GM23338 (cell line): ENCODE results near the gene SART3. TPM values are rescaled to one million over a fixed set of nuclear protein-coding genes. Genes with fewer than 3 reads are reported as not detected.

Source experiments
- ATAC-seq: fragments of 200-7000 bp; cut with Tn5 transposase; 3 replicates; pipeline ENCODE4 v1.9.1; 2020
- DNase-seq: peaks from one replicate; pipeline ENCODE4 v3.0.0-alpha.2; 2015; ENCODE audit warnings: low spot score
- H2AFZ ChIP-seq: fragments of 200-600 bp; sonication (generic); 2 replicates; pipeline ENCODE4 v1.8.0; 2016; ENCODE audit warnings: antibody characterized with exemption, mild to moderate bottlenecking, moderate library complexity
- H3F3A ChIP-seq: fragments of 200-600 bp; sonication (generic); replicated peaks from 2 replicates; pipeline ENCODE4 v1.8.0; 2017; ENCODE audit warnings: antibody characterized with exemption, mixed run types, low read depth
- H3K27ac ChIP-seq: fragments of 200-600 bp; sonication (generic); 2 replicates; pipeline ENCODE4 v1.6.1; 2016; ENCODE audit warnings: low read depth
- H3K27me3 ChIP-seq: fragments of 200-600 bp; sonication (generic); 2 replicates; pipeline ENCODE4 v1.8.0; 2016; ENCODE audit warnings: mild to moderate bottlenecking, mixed run types, moderate library complexity; ENCODE audit not compliant: insufficient read depth
- H3K36me3 ChIP-seq: fragments of 200-600 bp; sonication (generic); 2 replicates; pipeline ENCODE4 v1.8.0; 2016; ENCODE audit warnings: mild to moderate bottlenecking; ENCODE audit not compliant: insufficient read depth
- H3K4me1 ChIP-seq: fragments of 200-600 bp; sonication (generic); 2 replicates; pipeline ENCODE4 v1.8.0; 2016; ENCODE audit warnings: mild to moderate bottlenecking, moderate library complexity; ENCODE audit not compliant: insufficient read depth
- H3K4me2 ChIP-seq: fragments of 200-600 bp; sonication (generic); 2 replicates; pipeline ENCODE4 v1.7.1; 2017; ENCODE audit warnings: mixed run types
- H3K4me3 ChIP-seq: fragments of 200-600 bp; sonication (generic); 2 replicates; pipeline ENCODE4 v1.6.1; 2016; ENCODE audit warnings: mixed run types
- H3K79me2 ChIP-seq: fragments of 200-600 bp; sonication (generic); replicated peaks from 2 replicates; pipeline ENCODE4 v1.8.0; 2017; ENCODE audit warnings: mild to moderate bottlenecking; ENCODE audit not compliant: insufficient read depth
- H3K9me2 ChIP-seq: fragments of 200-600 bp; sonication (generic); 2 replicates; pipeline ENCODE4 v1.8.0; 2017; ENCODE audit not compliant: insufficient read depth
- H4K20me1 ChIP-seq: fragments of 200-600 bp; sonication (generic); replicated peaks from 2 replicates; pipeline ENCODE4 v1.8.0; 2017; ENCODE audit warnings: mild to moderate bottlenecking; ENCODE audit not compliant: insufficient read depth
- H3K27ac Mint-ChIP-seq: 2 replicates; pipeline ENCODE4 v1.8.0; 2020; ENCODE audit warnings: inconsistent platforms, mild to moderate bottlenecking, moderate library complexity, mixed read lengths
- H3K27me3 Mint-ChIP-seq: 3 replicates; pipeline ENCODE4 v1.8.0; 2022; ENCODE audit warnings: low read depth, mild to moderate bottlenecking, moderate library complexity, mixed read lengths, inconsistent platforms; ENCODE audit not compliant: insufficient read depth, poor library complexity
- H3K36me3 Mint-ChIP-seq: 3 replicates; pipeline ENCODE4 v1.8.0; 2021; ENCODE audit warnings: low read depth, mild to moderate bottlenecking, inconsistent platforms, moderate library complexity, mixed read lengths
- H3K4me1 Mint-ChIP-seq: 3 replicates; pipeline ENCODE4 v1.8.0; 2020; ENCODE audit warnings: mild to moderate bottlenecking, inconsistent platforms, mixed read lengths
- H3K4me3 Mint-ChIP-seq: 3 replicates; pipeline ENCODE4 v1.8.0; 2021; ENCODE audit warnings: moderate library complexity, mild to moderate bottlenecking, inconsistent platforms, mixed read lengths
- H3K9me3 Mint-ChIP-seq: 3 replicates; pipeline ENCODE4 v1.8.0; 2020; ENCODE audit warnings: moderate library complexity, mild to moderate bottlenecking, inconsistent platforms, mixed read lengths
- CREB1 ChIP-seq: fragments of 250-450 bp; sonication (Bioruptor Pico); IDR thresholded peaks from 2 replicates; pipeline ENCODE4 v1.5.0; 2020; ENCODE audit warnings: low read depth, mild to moderate bottlenecking, moderate library complexity
- CTCF ChIP-seq, 2 experiments: fragments of 200-600 bp in 1 of 2; sonication (generic) in 1 of 2; conservative IDR thresholded peaks; 2 replicates each; pipeline versions ENCODE4 v1.5.1 to v1.6.1; 2016 to 2017; ENCODE audit warnings: antibody characterized with exemption in 2 of 2, low read depth in 2 of 2, mild to moderate bottlenecking in 2 of 2, moderate library complexity in 1 of 2
- ETS1 ChIP-seq: IDR thresholded peaks from 2 replicates; pipeline ENCODE4 v1.6.1; 2016; ENCODE audit warnings: antibody characterized with exemption
- EZH2 ChIP-seq: fragments of 200-600 bp; sonication (generic); IDR thresholded peaks from one replicate; pipeline ENCODE4 v1.8.0; 2017; ENCODE audit warnings: antibody characterized with exemption, mild to moderate bottlenecking, low read depth; ENCODE audit not compliant: unreplicated experiment
- EZH2phosphoT487 ChIP-seq: fragments of 200-600 bp; sonication (generic); IDR thresholded peaks from one replicate; pipeline ENCODE4 v1.8.1; 2018; ENCODE audit warnings: antibody characterized with exemption; ENCODE audit not compliant: unreplicated experiment
- JUNB ChIP-seq: IDR thresholded peaks from one replicate; pipeline ENCODE4 v1.6.1; 2016; ENCODE audit warnings: antibody characterized with exemption; ENCODE audit not compliant: unreplicated experiment
- NANOG ChIP-seq: IDR thresholded peaks from 2 replicates; pipeline ENCODE4 v1.6.1; 2016; ENCODE audit warnings: antibody characterized with exemption, borderline replicate concordance
- POLR2AphosphoS5 ChIP-seq: IDR thresholded peaks from 2 replicates; pipeline ENCODE4 v1.6.1; 2016; ENCODE audit warnings: antibody characterized with exemption, low read depth
- STAT1 ChIP-seq: IDR thresholded peaks from one replicate; pipeline ENCODE4 v1.6.1; 2016; ENCODE audit warnings: antibody characterized with exemption; ENCODE audit not compliant: unreplicated experiment
- ZNF331 ChIP-seq: fragments of 250-450 bp; sonication (Bioruptor Pico); IDR thresholded peaks from 2 replicates; pipeline ENCODE4 v1.5.0; 2020; ENCODE audit warnings: low read depth, mild to moderate bottlenecking, moderate library complexity
- polyA plus RNA-seq: library from polyadenylated mRNA; unstranded; fragments of >200 nt; fragmentation: Nextera tagmentation; extraction: Ambion mirVana; gene quantifications from 2 replicates; pipeline ENCODE4 v1.2.1, GENCODE V29; 2016
- total RNA-seq: library from RNA; depleted of rRNA; stranded (reverse); fragments of >200 nt; shearing (Covaris generic); gene quantifications from 2 replicates; pipeline ENCODE4 v1.2.3, GENCODE V29; 2014

The SART3 gene
- total and polyA plus RNA-seq, 2 experiments from 2014 or later: 49.8 to 112 TPM

- TF ChIP-seq EZH2phosphoT487 (no peak), POLR2AphosphoS5 (no peak), CTCF (conservative IDR thresholded peaks at IDR 0.05; ENCODE audit: low read depth in 2 of 2) (no peak), EZH2 (no peak), CREB1 (no peak), STAT1 (no peak), NANOG (no peak), ZNF331 (CRISPR knock-in tag) (no peak), JUNB (no peak)
These were observed 12.3 kb upstream of the SART3 start (continued) for GRCh38 chr12:108573317-108573716.

- Histone ChIP-seq H3K27ac (no peak overlapping the region), H4K20me1 (no peaks in the 10 kb centered on the region), H3K27me3 (no peaks in the 10 kb centered on the region), H3F3A (0 out of 2 replicates have a peak, but pooled peaks cover 3% of the 10 kb centered on the region), H3K4me1 (no peaks in the 10 kb centered on the region), H3K4me3 (no peak overlapping the region), H3K9me2 (no peaks in the 10 kb centered on the region), H2AFZ (no peak overlapping the region), H3K4me2 (no peak overlapping the region), H3K79me2 (no peaks in the 10 kb centered on the region), H3K36me3 (peaks cover 19% of the 10 kb centered on the region)
- DNase-seq (no peak), ATAC-seq (no peak)
- TF ChIP-seq ZNF331 (CRISPR knock-in tag): no peak
- no peak for TF ChIP-seq JUNB
- Mint-ChIP-seq H3K4me1 (no peaks in the 10 kb centered on the region), H3K9me3 (no peaks in the 10 kb centered on the region), H3K27me3 (peaks cover 2% of the 10 kb centered on the region), H3K36me3 (peaks cover 17% of the 10 kb centered on the region), H3K27ac (no peak overlapping the region), H3K4me3 (no peak overlapping the region)
These were observed 11.3 kb upstream of the SART3 start for GRCh38 chr12:108572166-108572790.

- Histone ChIP-seq H4K20me1 (no peaks in the 10 kb centered on the region), H3K9me2 (no peaks in the 10 kb centered on the region), H3K27ac (no peak overlapping the region), H3K79me2 (no peaks in the 10 kb centered on the region), H3K4me1 (no peaks in the 10 kb centered on the region), H3F3A (0 out of 2 replicates have a peak, but pooled peaks cover 3% of the 10 kb centered on the region), H2AFZ (no peak overlapping the region), H3K4me2 (no peak overlapping the region), H3K36me3 (peaks cover 25% of the 10 kb centered on the region), H3K4me3 (no peak overlapping the region), H3K27me3 (no peaks in the 10 kb centered on the region)
- DNase-seq (no peak), ATAC-seq (no peak)
- TF ChIP-seq NANOG (no peak), CREB1 (no peak), ETS1 (no peak), EZH2 (no peak), JUNB (no peak), STAT1 (no peak), ZNF331 (CRISPR knock-in tag) (no peak), POLR2AphosphoS5 (no peak), CTCF (conservative IDR thresholded peaks at IDR 0.05; ENCODE audit: low read depth in 2 of 2) (no peak)
- H3K27me3 Mint-ChIP-seq: peaks cover under 1% of the 10 kb centered on the region
- no peak overlapping the region for H3K4me3 Mint-ChIP-seq
- H3K27ac Mint-ChIP-seq: no peak overlapping the region
- H3K9me3 Mint-ChIP-seq: no peaks in the 10 kb centered on the region
- H3K36me3 Mint-ChIP-seq: peaks cover 23% of the 10 kb centered on the region
- no peaks in the 10 kb centered on the region for H3K4me1 Mint-ChIP-seq
These were observed 10.7 kb upstream of the SART3 start for GRCh38 chr12:108571609-108572165.
